ENCODE results near the gene RPTOR. TPM values are rescaled to one million over a fixed set of nuclear protein-coding genes. Genes with fewer than 3 reads are reported as not detected.

The RPTOR gene
- total RNA-seq, 1 donor, result 27.9 TPM

DNA sequence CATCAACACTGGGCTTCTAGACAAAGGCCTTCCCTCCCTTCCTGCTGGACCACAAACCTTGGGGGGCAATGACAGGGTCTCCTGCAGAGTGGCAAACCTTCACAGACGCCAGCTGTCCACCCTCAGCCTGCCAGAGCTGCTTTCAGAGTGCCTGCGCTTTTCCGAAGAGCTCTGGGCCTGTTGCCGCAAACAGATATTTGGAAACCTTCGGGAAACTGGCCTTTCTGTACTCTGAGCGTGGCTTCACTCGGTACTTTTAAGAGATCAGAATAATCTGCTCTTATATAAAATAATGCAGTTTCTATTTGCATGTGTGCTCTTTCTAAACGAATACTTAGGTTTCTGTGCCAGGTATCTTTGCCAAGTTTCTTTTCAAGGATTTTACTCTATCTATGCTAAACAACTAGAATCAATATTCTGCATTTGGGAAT lies 294.9 kb downstream of the RPTOR start:
- TF ChIP-seq, protein P1, sequence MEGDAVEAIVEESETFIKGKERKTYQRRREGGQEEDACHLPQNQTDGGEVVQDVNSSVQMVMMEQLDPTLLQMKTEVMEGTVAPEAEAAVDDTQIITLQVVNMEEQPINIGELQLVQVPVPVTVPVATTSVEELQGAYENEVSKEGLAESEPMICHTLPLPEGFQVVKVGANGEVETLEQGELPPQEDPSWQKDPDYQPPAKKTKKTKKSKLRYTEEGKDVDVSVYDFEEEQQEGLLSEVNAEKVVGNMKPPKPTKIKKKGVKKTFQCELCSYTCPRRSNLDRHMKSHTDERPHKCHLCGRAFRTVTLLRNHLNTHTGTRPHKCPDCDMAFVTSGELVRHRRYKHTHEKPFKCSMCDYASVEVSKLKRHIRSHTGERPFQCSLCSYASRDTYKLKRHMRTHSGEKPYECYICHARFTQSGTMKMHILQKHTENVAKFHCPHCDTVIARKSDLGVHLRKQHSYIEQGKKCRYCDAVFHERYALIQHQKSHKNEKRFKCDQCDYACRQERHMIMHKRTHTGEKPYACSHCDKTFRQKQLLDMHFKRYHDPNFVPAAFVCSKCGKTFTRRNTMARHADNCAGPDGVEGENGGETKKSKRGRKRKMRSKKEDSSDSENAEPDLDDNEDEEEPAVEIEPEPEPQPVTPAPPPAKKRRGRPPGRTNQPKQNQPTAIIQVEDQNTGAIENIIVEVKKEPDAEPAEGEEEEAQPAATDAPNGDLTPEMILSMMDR (IDR thresholded peaks at IDR 0.05; ENCODE audit: extremely low read depth, low read depth, low read length), result no peak
- H3K27me3 ChIP-seq (ENCODE audit: insufficient read depth, low read length), result no peaks in the 10 kb centered on the region
- H3K9me3 ChIP-seq (ENCODE audit: low read depth, low read length), result no peaks in the 10 kb centered on the region
- no peaks in the 10 kb centered on the region for H3K79me2 ChIP-seq (ENCODE audit: insufficient read depth, low read length)
- no peak for DNase-seq (ENCODE audit: insufficient read length, low spot score, missing footprints)
- H4K20me1 ChIP-seq (ENCODE audit: insufficient read depth, low read length), result no peaks in the 10 kb centered on the region
- peaks cover 4% of the 10 kb centered on the region for H3K4me1 ChIP-seq (ENCODE audit: insufficient read depth, low read length)
- no peak overlapping the region for H3K27ac ChIP-seq (ENCODE audit: low read depth, low read length)
- no peak overlapping the region for H2AFZ ChIP-seq (ENCODE audit: low read length)
- H3K36me3 ChIP-seq (ENCODE audit: insufficient read depth, low read length), result peaks cover 8% of the 10 kb centered on the region
- H3K4me2 ChIP-seq (ENCODE audit: insufficient read depth, low read length), result no peak overlapping the region
- H3K4me3 ChIP-seq (ENCODE audit: insufficient read depth, low read length), result no peak overlapping the region

DNA sequence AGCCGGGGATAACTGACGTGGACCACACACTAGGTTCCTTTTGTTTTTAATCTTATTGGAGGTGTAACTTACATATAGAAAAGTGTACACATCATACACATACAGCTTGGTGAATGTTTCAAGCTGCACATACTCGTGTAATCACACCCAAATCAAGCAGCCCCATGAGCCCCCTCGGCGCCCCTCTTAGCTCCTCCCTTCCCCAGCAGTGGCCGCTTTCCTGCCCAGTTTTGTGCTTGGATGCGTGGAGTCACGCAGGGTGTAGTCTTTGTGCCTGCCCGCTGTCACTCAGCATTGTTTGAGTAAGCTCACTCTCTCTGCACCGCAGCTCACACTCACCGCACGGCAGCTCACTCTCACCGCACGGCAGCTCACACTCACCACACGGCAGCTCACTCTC lies 295.3 kb downstream of the RPTOR start:
- Histone ChIP-seq H3K36me3 (ENCODE audit: insufficient read depth, low read length) (peaks cover 8% of the 10 kb centered on the region), H3K4me2 (ENCODE audit: insufficient read depth, low read length) (no peak overlapping the region), H4K20me1 (ENCODE audit: insufficient read depth, low read length) (no peaks in the 10 kb centered on the region), H3K4me1 (ENCODE audit: insufficient read depth, low read length) (peaks cover under 1% of the 10 kb centered on the region), H3K27ac (ENCODE audit: low read depth, low read length) (no peak overlapping the region), H3K9me3 (ENCODE audit: low read depth, low read length) (no peaks in the 10 kb centered on the region), H2AFZ (ENCODE audit: low read length) (no peak overlapping the region), H3K4me3 (ENCODE audit: insufficient read depth, low read length) (no peak overlapping the region), H3K27me3 (ENCODE audit: insufficient read depth, low read length) (no peaks in the 10 kb centered on the region), H3K79me2 (ENCODE audit: insufficient read depth, low read length) (no peaks in the 10 kb centered on the region)
- TF ChIP-seq, protein P1 (IDR thresholded peaks at IDR 0.05; ENCODE audit: extremely low read depth, low read depth, low read length), result no peak
- no peak for DNase-seq (ENCODE audit: insufficient read length, low spot score, missing footprints)

DNA sequence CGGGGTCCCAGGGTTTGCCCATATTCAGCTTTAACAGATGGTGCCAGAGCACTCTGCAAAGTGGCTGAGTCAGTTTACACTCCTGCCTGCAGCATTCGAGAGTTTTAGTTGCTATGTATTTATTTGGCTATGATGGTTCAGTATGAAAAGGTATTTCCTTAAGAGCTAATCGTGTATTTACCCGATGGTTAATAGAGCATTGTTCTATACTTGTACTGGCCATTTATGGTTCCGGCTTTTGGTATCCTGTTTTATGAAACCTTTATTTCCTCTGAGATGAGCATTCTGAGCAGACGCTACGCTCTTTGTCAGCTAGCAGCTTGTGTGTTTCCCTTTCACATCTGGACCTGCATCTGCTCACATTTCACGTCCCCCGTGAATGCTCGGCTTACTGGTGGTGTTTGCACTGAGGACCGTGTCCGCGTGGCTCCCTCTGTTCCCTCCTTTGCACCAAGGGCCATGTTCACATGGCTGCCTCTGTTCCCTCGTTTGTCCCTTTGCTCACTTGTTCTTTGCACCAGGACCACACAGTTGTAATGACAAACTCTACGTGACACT lies 297.9 kb downstream of the RPTOR start:
- Histone ChIP-seq H2AFZ (ENCODE audit: low read length) (no peak overlapping the region), H3K36me3 (ENCODE audit: insufficient read depth, low read length) (peaks cover 8% of the 10 kb centered on the region), H3K79me2 (ENCODE audit: insufficient read depth, low read length) (no peaks in the 10 kb centered on the region), H3K4me1 (ENCODE audit: insufficient read depth, low read length) (no peaks in the 10 kb centered on the region), H3K4me2 (ENCODE audit: insufficient read depth, low read length) (no peak overlapping the region), H4K20me1 (ENCODE audit: insufficient read depth, low read length) (no peaks in the 10 kb centered on the region), H3K27me3 (ENCODE audit: insufficient read depth, low read length) (no peaks in the 10 kb centered on the region), H3K4me3 (ENCODE audit: insufficient read depth, low read length) (no peak overlapping the region), H3K27ac (ENCODE audit: low read depth, low read length) (no peak overlapping the region), H3K9me3 (ENCODE audit: low read depth, low read length) (no peaks in the 10 kb centered on the region)
- no peak for DNase-seq (ENCODE audit: insufficient read length, low spot score, missing footprints)
- TF ChIP-seq, protein P1 (IDR thresholded peaks at IDR 0.05; ENCODE audit: extremely low read depth, low read depth, low read length), result no peak

DNA sequence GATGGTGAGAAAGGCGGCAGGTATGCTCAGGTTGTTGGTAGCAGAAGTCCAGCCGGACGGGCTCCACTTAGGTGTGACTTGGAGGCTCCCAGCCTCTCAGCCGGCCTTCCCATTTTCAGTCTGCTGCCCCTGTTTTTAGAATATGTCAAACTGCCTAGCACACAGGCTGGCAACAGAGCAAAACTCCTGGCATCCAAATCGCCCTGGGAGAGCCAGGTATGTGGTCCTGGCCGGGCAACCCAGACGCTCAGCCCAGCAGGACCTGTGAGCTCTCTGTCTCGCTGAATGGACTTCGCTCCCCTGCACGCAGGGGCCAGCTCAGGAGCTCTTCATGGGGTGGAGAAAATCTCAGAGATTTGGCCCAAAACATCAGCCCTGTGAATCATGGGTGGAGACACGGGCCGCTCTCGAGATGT lies 299.1 kb downstream of the RPTOR start:
- TF ChIP-seq, protein P1 (IDR thresholded peaks at IDR 0.05; ENCODE audit: extremely low read depth, low read depth, low read length), result no peak

More for the DNA sequence above, 299.1 kb downstream of the RPTOR start:
- Histone ChIP-seq H3K9me3 (ENCODE audit: low read depth, low read length) (no peaks in the 10 kb centered on the region), H3K27me3 (ENCODE audit: insufficient read depth, low read length) (no peaks in the 10 kb centered on the region), H3K4me1 (ENCODE audit: insufficient read depth, low read length) (no peaks in the 10 kb centered on the region), H3K4me3 (ENCODE audit: insufficient read depth, low read length) (no peak overlapping the region), H3K36me3 (ENCODE audit: insufficient read depth, low read length) (peaks cover 12% of the 10 kb centered on the region), H3K4me2 (ENCODE audit: insufficient read depth, low read length) (no peak overlapping the region), H3K27ac (ENCODE audit: low read depth, low read length) (no peak overlapping the region), H4K20me1 (ENCODE audit: insufficient read depth, low read length) (no peaks in the 10 kb centered on the region), H2AFZ (ENCODE audit: low read length) (no peak overlapping the region), H3K79me2 (ENCODE audit: insufficient read depth, low read length) (no peaks in the 10 kb centered on the region)
- DNase-seq (ENCODE audit: insufficient read length, low spot score, missing footprints), result no peak
